Trophoblast cell (in vitro differentiated cells and primary cell): Measurements from ENCODE around the gene MESP1.

Experiments
- DNase-seq, 2 donors: peaks; one replicate each; pipeline ENCODE4 v3.0.0-alpha.2; 2016
- H2AFZ ChIP-seq: 2 replicates; pipeline ENCODE4 v1.6.1; 2013; ENCODE audit warnings: low read length, moderate library complexity, mild to moderate bottlenecking; ENCODE audit not compliant: insufficient read depth, poor library complexity
- H2AK5ac ChIP-seq: 2 replicates; pipeline ENCODE4 v1.6.1; 2013; ENCODE audit warnings: mild to moderate bottlenecking, low read length
- H2BK120ac ChIP-seq: 2 replicates; pipeline ENCODE4 v1.6.1; 2013; ENCODE audit warnings: low read length, mild to moderate bottlenecking, moderate library complexity; ENCODE audit not compliant: insufficient read depth, poor library complexity
- H2BK12ac ChIP-seq: 2 replicates; pipeline ENCODE4 v1.6.1; 2013; ENCODE audit warnings: mild to moderate bottlenecking, low read length, moderate library complexity
- H2BK5ac ChIP-seq: 2 replicates; pipeline ENCODE4 v1.6.1; 2013; ENCODE audit warnings: low read length, low read depth, moderate library complexity, mild to moderate bottlenecking; ENCODE audit not compliant: poor library complexity
- H3K14ac ChIP-seq: 2 replicates; pipeline ENCODE4 v1.6.1; 2013; ENCODE audit warnings: mild to moderate bottlenecking, low read length
- H3K18ac ChIP-seq: 2 replicates; pipeline ENCODE4 v1.6.1; 2013; ENCODE audit warnings: mild to moderate bottlenecking, low read length
- H3K23ac ChIP-seq: 2 replicates; pipeline ENCODE4 v1.6.1; 2013; ENCODE audit warnings: low read length
- H3K27ac ChIP-seq: 2 replicates; pipeline ENCODE4 v1.5.1; 2013; ENCODE audit warnings: low read depth, mild to moderate bottlenecking, inconsistent platforms, low read length, moderate library complexity
- H3K27me3 ChIP-seq: 2 replicates; pipeline ENCODE4 v1.6.1; 2013; ENCODE audit warnings: inconsistent platforms, mild to moderate bottlenecking, low read length, moderate library complexity; ENCODE audit not compliant: insufficient read depth
- H3K36me3 ChIP-seq, 2 experiments: 1 replicate in 1 of 2; 2 replicates in 1 of 2; pipeline ENCODE4 v1.6.1; 2013; ENCODE audit warnings: low read length in 2 of 2, mild to moderate bottlenecking in 2 of 2, moderate library complexity in 1 of 2; ENCODE audit not compliant: insufficient read depth in 2 of 2, control insufficient read depth in 1 of 2
- H3K4ac ChIP-seq: 2 replicates; pipeline ENCODE4 v1.6.1; 2013; ENCODE audit warnings: low read depth, mild to moderate bottlenecking, low read length, moderate library complexity
- H3K4me1 ChIP-seq, 2 experiments: 1 replicate in 1 of 2; 2 replicates in 1 of 2; pipeline ENCODE4 v1.6.1; 2013; ENCODE audit warnings: low read length in 2 of 2, mild to moderate bottlenecking in 2 of 2, moderate library complexity in 1 of 2; ENCODE audit not compliant: insufficient read depth in 2 of 2, control insufficient read depth in 1 of 2
- H3K4me2 ChIP-seq: 2 replicates; pipeline ENCODE4 v1.6.1; 2013; ENCODE audit warnings: inconsistent platforms, mild to moderate bottlenecking, low read length, moderate library complexity
- H3K4me3 ChIP-seq: 2 replicates; pipeline ENCODE4 v1.5.1; 2013; ENCODE audit warnings: mild to moderate bottlenecking, low read depth, low read length, inconsistent platforms
- H3K79me1 ChIP-seq: one replicate; pipeline ENCODE4 v1.6.1; 2013; ENCODE audit warnings: low read length
- H3K79me2 ChIP-seq: 2 replicates; pipeline ENCODE4 v1.6.1; 2013; ENCODE audit warnings: low read length, mild to moderate bottlenecking; ENCODE audit not compliant: control insufficient read depth, insufficient read depth, poor library complexity
- H3K9ac ChIP-seq: 2 replicates; pipeline ENCODE4 v1.6.1; 2013; ENCODE audit warnings: mild to moderate bottlenecking, low read length
- H3K9me3 ChIP-seq: 2 replicates; pipeline ENCODE4 v1.6.1; 2013; ENCODE audit warnings: low read depth, mild to moderate bottlenecking, control low read depth, inconsistent platforms, low read length; ENCODE audit not compliant: insufficient read depth
- H4K12ac ChIP-seq: 2 replicates; pipeline ENCODE4 v1.6.1; 2013; ENCODE audit warnings: low read depth, mild to moderate bottlenecking, low read length, moderate library complexity
- H4K8ac ChIP-seq: 2 replicates; pipeline ENCODE4 v1.6.1; 2013; ENCODE audit warnings: low read depth, mild to moderate bottlenecking, low read length, moderate library complexity
- H4K91ac ChIP-seq: one replicate; pipeline ENCODE4 v1.6.1; 2013; ENCODE audit warnings: low read depth, mild to moderate bottlenecking, low read length, moderate library complexity
- WGBS: extraction: QIAGEN DNeasy Blood & Tissue Kit; methylation state at CpG from one replicate; pipeline ENCODE4 v1.1.7; 2013; ENCODE audit warnings: missing lambda C conversion rate; ENCODE audit not compliant: insufficient read length, insufficient coverage; ENCODE audit errors: extremely low coverage; 5-methylcytosine and 5-hydroxymethylcytosine counted together

Gene MESP1

GRCh38 chr15:89723031-89723430, 28.0 kb downstream of the MESP1 start:
- no peaks in the 10 kb centered on the region for H3K36me3 ChIP-seq
- no peaks in the 10 kb centered on the region for H3K27me3 ChIP-seq
- DNase-seq = no peak
- no peak overlapping the region for H2AFZ ChIP-seq
- H2BK120ac ChIP-seq = no peak overlapping the region
- no peak overlapping the region for H2BK5ac ChIP-seq
- WGBS = no CpG with 5 or more reads among the region's 3 CpGs
- H3K4ac ChIP-seq = no peak overlapping the region
- no peak overlapping the region for H2BK12ac ChIP-seq
- H4K8ac ChIP-seq = no peak overlapping the region
- no peak overlapping the region for H4K91ac ChIP-seq
- H3K9ac ChIP-seq = no peak overlapping the region
- H3K4me1 ChIP-seq = no peaks in the 10 kb centered on the region
- no peak overlapping the region for H3K4me2 ChIP-seq
- no peak overlapping the region for H3K18ac ChIP-seq
- H3K9me3 ChIP-seq = peaks cover 1% of the 10 kb centered on the region
- no peak overlapping the region for H3K4me3 ChIP-seq
- H3K14ac ChIP-seq = no peak overlapping the region
- no peak overlapping the region for H4K12ac ChIP-seq
- no peak overlapping the region for H3K23ac ChIP-seq
- no peak overlapping the region for H2AK5ac ChIP-seq
- no peaks in the 10 kb centered on the region for H3K79me2 ChIP-seq
- no peaks in the 10 kb centered on the region for H3K79me1 ChIP-seq
- no peak overlapping the region for H3K27ac ChIP-seq

DNA sequence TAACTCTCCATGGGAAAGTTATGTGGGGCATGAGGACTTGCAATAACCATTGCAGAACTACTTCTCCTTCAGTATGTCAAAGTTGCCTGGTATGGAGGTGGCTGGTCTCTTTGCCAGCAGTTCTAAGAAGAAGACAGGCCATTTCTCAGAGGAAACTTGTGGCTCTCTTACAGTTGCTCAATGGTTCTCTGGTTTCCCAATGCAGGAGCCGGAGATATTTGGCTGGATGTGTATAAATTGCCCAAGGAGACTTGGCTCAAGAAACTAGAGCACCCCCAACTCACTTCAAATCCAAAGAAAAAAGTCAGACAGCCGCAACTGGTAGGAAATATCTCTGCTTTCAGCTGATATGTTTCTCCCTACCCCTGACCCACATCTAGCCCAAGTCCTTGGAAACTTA, 36.3 kb downstream of the MESP1 start:
- no peak overlapping the region for H4K91ac ChIP-seq

DNA sequence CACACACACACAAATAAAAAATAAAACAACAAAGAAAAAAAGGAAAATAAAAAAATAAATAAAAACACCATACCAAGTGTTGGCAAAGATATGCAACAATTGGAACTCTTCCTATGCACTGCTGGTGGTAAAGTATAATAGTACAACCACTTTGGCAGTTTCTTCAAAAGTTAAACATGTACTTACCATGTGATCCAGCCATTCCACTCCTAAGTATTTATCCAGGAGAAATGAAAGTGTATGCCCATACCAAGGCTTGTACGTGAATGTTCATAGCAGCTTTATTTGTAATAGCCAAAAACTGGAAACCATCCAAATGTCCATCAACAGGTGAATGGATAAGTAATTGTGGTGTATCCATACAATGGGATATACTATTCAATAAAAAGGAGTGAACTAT, 43.5 kb downstream of the MESP1 start:
- Histone ChIP-seq H4K91ac (no peak overlapping the region), H4K12ac (no peak overlapping the region), H4K8ac (no peak overlapping the region), H3K79me1 (no peaks in the 10 kb centered on the region), H2BK12ac (no peak overlapping the region), H2AFZ (no peak overlapping the region), H3K23ac (no peak overlapping the region), H3K4me3 (no peak overlapping the region), H3K27me3 (no peaks in the 10 kb centered on the region), H3K79me2 (no peaks in the 10 kb centered on the region), H3K18ac (no peak overlapping the region), H3K9me3 (no peaks in the 10 kb centered on the region), H3K9ac (no peak overlapping the region), H3K4me2 (no peak overlapping the region), H3K4ac (no peak overlapping the region), H3K4me1 (peaks cover 0 to 3% of the 10 kb centered on the region in 2 experiments), H2BK120ac (no peak overlapping the region), H2BK5ac (no peak overlapping the region), H3K27ac (no peak overlapping the region), H2AK5ac (no peak overlapping the region), H3K36me3 (no peaks in the 10 kb centered on the region), H3K14ac (no peak overlapping the region)
- DNase-seq = no peak
- no CpG with 5 or more reads among the region's 1 CpG for WGBS

More for the DNA sequence above, 36.3 kb downstream of the MESP1 start:
- H4K12ac ChIP-seq = no peak overlapping the region
- no peak overlapping the region for H2AFZ ChIP-seq
- no peak overlapping the region for H3K14ac ChIP-seq
- no peak overlapping the region for H3K9ac ChIP-seq
- no peaks in the 10 kb centered on the region for H3K79me1 ChIP-seq
- no peak overlapping the region for H3K4me2 ChIP-seq
- no peak overlapping the region for H4K8ac ChIP-seq
- H2BK5ac ChIP-seq = no peak overlapping the region
- H3K79me2 ChIP-seq = no peaks in the 10 kb centered on the region
- no peak overlapping the region for H2BK120ac ChIP-seq
- H3K9me3 ChIP-seq = no peaks in the 10 kb centered on the region
- no peaks in the 10 kb centered on the region for H3K36me3 ChIP-seq
- no peak for DNase-seq
- H3K23ac ChIP-seq = no peak overlapping the region
- no peaks in the 10 kb centered on the region for H3K4me1 ChIP-seq
- no CpG with 5 or more reads among the region's 2 CpGs for WGBS
- no peak overlapping the region for H3K27ac ChIP-seq
- H3K27me3 ChIP-seq = no peaks in the 10 kb centered on the region
- H3K4ac ChIP-seq = no peak overlapping the region
- no peak overlapping the region for H2BK12ac ChIP-seq
- H3K4me3 ChIP-seq = no peak overlapping the region
- H3K18ac ChIP-seq = no peak overlapping the region
- no peak overlapping the region for H2AK5ac ChIP-seq

DNA sequence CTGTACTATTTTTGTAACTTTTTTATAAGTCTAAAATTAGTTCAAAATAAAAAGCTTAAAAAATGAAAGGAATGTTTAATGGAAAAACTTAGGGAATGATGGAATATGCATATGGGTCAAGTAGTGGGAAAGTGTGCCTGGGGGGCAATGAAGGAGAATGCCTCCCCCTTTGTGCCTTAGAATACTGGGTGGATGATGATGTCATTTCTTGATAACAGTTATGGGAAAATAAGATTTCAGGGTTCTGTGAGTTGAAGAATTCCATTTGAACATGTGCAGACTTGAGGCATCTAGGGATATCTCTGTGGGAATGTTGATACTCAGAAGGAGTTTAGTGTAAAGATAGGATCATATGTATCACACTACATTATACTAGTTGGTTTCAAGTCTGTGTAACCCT, 46.6 kb downstream of the MESP1 start:
- Histone ChIP-seq H3K9me3 (no peaks in the 10 kb centered on the region), H4K12ac (no peak overlapping the region), H2AFZ (no peak overlapping the region), H3K4ac (no peak overlapping the region), H2BK120ac (no peak overlapping the region), H3K23ac (no peak overlapping the region), H4K91ac (no peak overlapping the region), H2AK5ac (no peak overlapping the region), H4K8ac (no peak overlapping the region), H3K18ac (no peak overlapping the region), H3K79me2 (no peaks in the 10 kb centered on the region), H3K27ac (no peak overlapping the region), H3K14ac (no peak overlapping the region), H3K36me3 (no peaks in the 10 kb centered on the region), H3K4me2 (no peak overlapping the region), H3K4me3 (no peak overlapping the region), H3K9ac (no peak overlapping the region), H2BK12ac (no peak overlapping the region), H3K4me1 (peaks cover 0 to 3% of the 10 kb centered on the region in 2 experiments), H3K79me1 (no peaks in the 10 kb centered on the region), H3K27me3 (no peaks in the 10 kb centered on the region), H2BK5ac (no peak overlapping the region)
- no peak for DNase-seq
